ENCODE results near the gene HDC.

DNA sequence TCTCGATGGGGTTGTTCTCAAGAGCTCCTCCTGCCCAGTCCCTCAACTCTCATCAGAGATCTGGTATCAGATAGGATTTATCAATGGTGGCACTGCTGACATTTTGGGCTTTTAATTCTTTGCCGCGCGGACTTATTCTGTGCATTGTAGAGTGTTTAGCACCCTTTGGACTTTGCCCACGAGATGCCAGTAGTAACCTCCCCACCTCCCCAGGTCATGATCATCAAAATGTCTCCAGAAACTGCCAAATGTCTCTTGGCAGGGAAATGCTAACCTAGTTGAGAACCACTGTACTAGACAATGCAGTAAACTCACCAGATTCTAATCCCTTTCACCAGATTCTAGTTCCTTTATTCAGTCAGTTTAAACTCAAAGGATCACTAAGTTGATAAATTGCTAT lies 59.5 kb downstream of the HDC start:
- TF ChIP-seq, protein P1, sequence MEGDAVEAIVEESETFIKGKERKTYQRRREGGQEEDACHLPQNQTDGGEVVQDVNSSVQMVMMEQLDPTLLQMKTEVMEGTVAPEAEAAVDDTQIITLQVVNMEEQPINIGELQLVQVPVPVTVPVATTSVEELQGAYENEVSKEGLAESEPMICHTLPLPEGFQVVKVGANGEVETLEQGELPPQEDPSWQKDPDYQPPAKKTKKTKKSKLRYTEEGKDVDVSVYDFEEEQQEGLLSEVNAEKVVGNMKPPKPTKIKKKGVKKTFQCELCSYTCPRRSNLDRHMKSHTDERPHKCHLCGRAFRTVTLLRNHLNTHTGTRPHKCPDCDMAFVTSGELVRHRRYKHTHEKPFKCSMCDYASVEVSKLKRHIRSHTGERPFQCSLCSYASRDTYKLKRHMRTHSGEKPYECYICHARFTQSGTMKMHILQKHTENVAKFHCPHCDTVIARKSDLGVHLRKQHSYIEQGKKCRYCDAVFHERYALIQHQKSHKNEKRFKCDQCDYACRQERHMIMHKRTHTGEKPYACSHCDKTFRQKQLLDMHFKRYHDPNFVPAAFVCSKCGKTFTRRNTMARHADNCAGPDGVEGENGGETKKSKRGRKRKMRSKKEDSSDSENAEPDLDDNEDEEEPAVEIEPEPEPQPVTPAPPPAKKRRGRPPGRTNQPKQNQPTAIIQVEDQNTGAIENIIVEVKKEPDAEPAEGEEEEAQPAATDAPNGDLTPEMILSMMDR (IDR thresholded peaks at IDR 0.05) = no peak
- no peak for TF ChIP-seq POLR2A (IDR thresholded peaks at IDR 0.05)

Measured in adrenal gland (tissue), 5 donors.